ENCODE results near the gene ABR. TPM values are rescaled to one million over a fixed set of nuclear protein-coding genes. Genes with fewer than 3 reads are reported as not detected.

Gene ABR
- total and polyA plus RNA-seq, 2 of the 13 experiments (the other 11 are each of a cell fraction or from before 2014, with no cell fraction given): 12.4 to 40.4 TPM

GRCh38 chr17:980406-981291 lies 199.1 kb downstream of the ABR start (continued):
- TF ChIP-seq KIAA2018 (CRISPR knock-in tag; IDR thresholded peaks at IDR 0.05; ENCODE audit: borderline replicate concordance) (no peak), ZNF205 (CRISPR knock-in tag; IDR thresholded peaks at IDR 0.05) (no peak), SETDB1 (CRISPR knock-in tag; IDR thresholded peaks at IDR 0.05; ENCODE audit: borderline replicate concordance) (no peak), SKIL (CRISPR knock-in tag; IDR thresholded peaks at IDR 0.05; ENCODE audit: borderline replicate concordance) (no peak), SATB2 (CRISPR knock-in tag; IDR thresholded peaks at IDR 0.05) (no peak), ELF4 (CRISPR knock-in tag; IDR thresholded peaks at IDR 0.05; ENCODE audit: borderline replicate concordance) (no peak), ZNF589 (CRISPR knock-in tag; conservative IDR thresholded peaks at IDR 0.05) (no peak), ZNF513 (CRISPR knock-in tag; conservative IDR thresholded peaks at IDR 0.05) (no peak), POLR2AphosphoS2 (IDR thresholded peaks at IDR 0.05; ENCODE audit: low read depth, low read length) (no peak), CBFB (CRISPR knock-in tag; IDR thresholded peaks at IDR 0.05) (no peak), SRSF1 (optimal IDR thresholded peaks at IDR 0.05; ENCODE audit: low read depth, low read length) (no peak)
